H1 (cell line): ENCODE data around the gene SEZ6L. TPM values are rescaled to one million over a fixed set of nuclear protein-coding genes. Genes with fewer than 3 reads are reported as not detected.

ENCODE experiments used
- BCL11A ChIP-seq, 2 experiments: IDR thresholded peaks; one replicate each; pipeline ENCODE4 v1.6.1; 2011; ENCODE audit warnings: low read depth in 2 of 2, low read length in 2 of 2, mild to moderate bottlenecking in 2 of 2
- HDAC2 ChIP-seq, 2 experiments: fragments of 300-600 bp in 1 of 2; sonication (generic) in 1 of 2; IDR thresholded peaks; 2 replicates each; pipeline ENCODE4 v1.6.1; 2011 to 2012; ENCODE audit warnings: low read depth in 2 of 2, low read length in 2 of 2, mild to moderate bottlenecking in 2 of 2, moderate library complexity in 2 of 2, borderline replicate concordance in 1 of 2, inconsistent platforms in 1 of 2
- KDM1A ChIP-seq: fragments of 200-600, 300-600 bp; sonication (generic); IDR thresholded peaks from 2 replicates; pipeline ENCODE4 v1.7.1; 2016; ENCODE audit warnings: mild to moderate bottlenecking, low read length, borderline replicate concordance
- SAP30 ChIP-seq: fragments of 300-600 bp; sonication (generic); IDR thresholded peaks from 2 replicates; pipeline ENCODE4 v1.7.1; 2012; ENCODE audit warnings: low read length, moderate library complexity, mild to moderate bottlenecking, inconsistent platforms; ENCODE audit not compliant: insufficient read depth, insufficient replicate concordance
- polyA plus RNA-seq, 7 experiments: library from polyadenylated mRNA; depleted of rRNA in 3 of 7; stranded (reverse) in 5 of 7; unstranded in 2 of 7; fragments of >200 nt in 5 of 7; fragments of 200-250 nt in 2 of 7; gene quantifications; 1 replicate in 5 of 7; 2 replicates in 1 of 7; 4 replicates in 1 of 7; pipeline versions ENCODE4 v1.2.1 to v1.2.3, GENCODE V29; 2011 to 2013; ENCODE audit warnings: missing spikeins in 2 of 7, mixed read lengths in 2 of 7
- total RNA-seq: library from RNA; stranded (reverse); fragmentation: NEBNext Ultra II Directional; extraction: Animal tissue kit (Norgen Biotek cat#: 25700); gene quantifications from 2 replicates; pipeline ENCODE4 v1.2.1, GENCODE V29; 2021
- TF ChIP-seq, protein P1 (sequence below): IDR thresholded peaks from 2 replicates; pipeline ENCODE4 v1.6.1; 2012; ENCODE audit warnings: inconsistent platforms

SEZ6L gene
- total and polyA plus RNA-seq, 2 of the 8 experiments (the other 6 are each of a cell fraction or from before 2014, with no cell fraction given), result 0.06 to 0.33 TPM

DNA sequence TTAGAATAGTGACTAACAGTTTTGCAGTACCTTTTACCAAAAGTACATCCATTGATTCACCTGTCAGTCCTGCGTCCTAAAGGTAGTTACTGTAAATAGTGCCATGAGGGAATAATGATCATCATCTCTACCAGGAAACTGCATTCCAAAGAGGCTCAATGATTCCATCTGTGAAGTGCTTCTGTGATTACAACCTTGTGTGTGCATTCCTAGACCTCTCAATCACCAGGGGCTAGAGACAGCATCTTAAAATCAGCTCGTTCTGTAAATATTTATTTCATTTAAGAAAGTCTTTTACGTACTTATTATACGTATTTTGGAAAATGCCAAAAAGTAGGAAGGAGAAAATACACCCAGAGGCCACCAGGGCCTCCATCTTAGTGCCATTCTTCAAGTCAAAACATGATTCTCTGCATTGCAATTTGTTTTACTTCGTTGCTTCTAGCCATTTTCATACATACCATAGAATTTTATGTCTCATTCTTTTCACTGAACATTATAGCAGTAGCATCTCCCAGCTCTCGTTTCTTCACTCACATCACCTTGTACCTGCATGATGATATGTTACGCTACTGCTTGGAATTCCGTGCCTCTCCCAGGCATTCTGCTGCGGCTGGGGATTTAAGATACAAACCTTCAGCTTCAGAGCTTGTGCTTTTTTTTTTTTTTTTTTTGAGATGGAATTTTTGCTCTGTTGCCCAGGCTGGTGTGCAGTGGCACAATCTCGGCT is 117.0 kb downstream of the SEZ6L start (continued):
- TF ChIP-seq SAP30 (no peak), HDAC2 (IDR thresholded peaks at IDR 0.05; ENCODE audit: borderline replicate concordance in 1 of 2, low read depth in 2 of 2, low read length in 2 of 2) (no peak), KDM1A (no peak), BCL11A (IDR thresholded peaks at IDR 0.05; ENCODE audit: low read depth in 2 of 2, low read length in 2 of 2) (no peak)
- TF ChIP-seq, protein P1, sequence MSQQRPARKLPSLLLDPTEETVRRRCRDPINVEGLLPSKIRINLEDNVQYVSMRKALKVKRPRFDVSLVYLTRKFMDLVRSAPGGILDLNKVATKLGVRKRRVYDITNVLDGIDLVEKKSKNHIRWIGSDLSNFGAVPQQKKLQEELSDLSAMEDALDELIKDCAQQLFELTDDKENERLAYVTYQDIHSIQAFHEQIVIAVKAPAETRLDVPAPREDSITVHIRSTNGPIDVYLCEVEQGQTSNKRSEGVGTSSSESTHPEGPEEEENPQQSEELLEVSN, result no peak
